PC-3 (cell line): ENCODE measurements around the gene IFT81.

Source experiments
- EZH2 ChIP-seq: fragments of 300-600 bp; sonication (generic); IDR thresholded peaks from one replicate; pipeline ENCODE4 v1.6.1; 2017; ENCODE audit warnings: antibody characterized with exemption, mild to moderate bottlenecking, low read length; ENCODE audit not compliant: unreplicated experiment
- EZH2phosphoT487 ChIP-seq: fragments of 300-600 bp; sonication (generic); IDR thresholded peaks from 2 replicates; pipeline ENCODE4 v1.6.1; 2018; ENCODE audit warnings: mild to moderate bottlenecking, antibody characterized with exemption, low read length, borderline replicate concordance
- TF ChIP-seq, protein P1 (sequence below): fragments of 300-600 bp; sonication (generic); conservative IDR thresholded peaks from 2 replicates; pipeline ENCODE4 v1.5.1; 2017; ENCODE audit warnings: antibody characterized with exemption, low read depth, mild to moderate bottlenecking, low read length

- TF ChIP-seq, protein P1, sequence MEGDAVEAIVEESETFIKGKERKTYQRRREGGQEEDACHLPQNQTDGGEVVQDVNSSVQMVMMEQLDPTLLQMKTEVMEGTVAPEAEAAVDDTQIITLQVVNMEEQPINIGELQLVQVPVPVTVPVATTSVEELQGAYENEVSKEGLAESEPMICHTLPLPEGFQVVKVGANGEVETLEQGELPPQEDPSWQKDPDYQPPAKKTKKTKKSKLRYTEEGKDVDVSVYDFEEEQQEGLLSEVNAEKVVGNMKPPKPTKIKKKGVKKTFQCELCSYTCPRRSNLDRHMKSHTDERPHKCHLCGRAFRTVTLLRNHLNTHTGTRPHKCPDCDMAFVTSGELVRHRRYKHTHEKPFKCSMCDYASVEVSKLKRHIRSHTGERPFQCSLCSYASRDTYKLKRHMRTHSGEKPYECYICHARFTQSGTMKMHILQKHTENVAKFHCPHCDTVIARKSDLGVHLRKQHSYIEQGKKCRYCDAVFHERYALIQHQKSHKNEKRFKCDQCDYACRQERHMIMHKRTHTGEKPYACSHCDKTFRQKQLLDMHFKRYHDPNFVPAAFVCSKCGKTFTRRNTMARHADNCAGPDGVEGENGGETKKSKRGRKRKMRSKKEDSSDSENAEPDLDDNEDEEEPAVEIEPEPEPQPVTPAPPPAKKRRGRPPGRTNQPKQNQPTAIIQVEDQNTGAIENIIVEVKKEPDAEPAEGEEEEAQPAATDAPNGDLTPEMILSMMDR = no peak
- TF ChIP-seq EZH2 (no peak), EZH2phosphoT487 (no peak)
Observed at GRCh38 chr12:110183386-110183785, 59.2 kb downstream of the IFT81 start.
